Heart left ventricle (tissue), 16 donors: ENCODE data around the gene OR52E5. TPM values are rescaled to one million over a fixed set of nuclear protein-coding genes. Genes with fewer than 3 reads are reported as not detected.

Experiments used
- ATAC-seq, 4 donors: fragments of 200-7000 bp; cut with Tn5 transposase; one replicate each; pipeline ENCODE4 v1.9.1; 2020 to 2022; ENCODE audit warnings: moderate library complexity in 4 of 4, mild to moderate bottlenecking in 3 of 4, moderate number of reproducible peaks in 1 of 4
- DNase-seq, 5 donors: peaks; one replicate each; pipeline ENCODE4 v3.0.0-alpha.2; 2020
- H3K27ac ChIP-seq, 12 donors: fragments of 200-600 bp; sonication (generic) in 4 of 12; one replicate each; pipeline versions ENCODE4 v1.5.0 to v1.8.0; 2016 to 2022; ENCODE audit warnings: mild to moderate bottlenecking in 2 of 12
- H3K27me3 ChIP-seq, 9 donors: fragments of 200-600 bp; sonication (generic) in 2 of 9; one replicate each; pipeline versions ENCODE4 v1.5.1 to v1.8.0; 2016 to 2022; ENCODE audit warnings: mild to moderate bottlenecking in 3 of 9
- H3K36me3 ChIP-seq, 9 donors: fragments of 200-600 bp; sonication (generic) in 2 of 9; one replicate each; pipeline versions ENCODE4 v1.5.0 to v1.8.0; 2018 to 2022; ENCODE audit warnings: mild to moderate bottlenecking in 2 of 9
- H3K4me1 ChIP-seq, 12 donors: fragments of 200-600 bp; sonication (generic) in 4 of 12; one replicate each; pipeline versions ENCODE4 v1.5.0 to v1.8.0; 2016 to 2022; ENCODE audit warnings: mild to moderate bottlenecking in 3 of 12
- H3K4me3 ChIP-seq, 12 donors: fragments of 200-600 bp; sonication (generic) in 4 of 12; one replicate each; pipeline versions ENCODE4 v1.5.0 to v1.8.0; 2017 to 2022; ENCODE audit warnings: mild to moderate bottlenecking in 9 of 12, moderate library complexity in 4 of 12
- H3K9me3 ChIP-seq, 12 donors: fragments of 200-600 bp; sonication (generic) in 4 of 12; one replicate each; pipeline versions ENCODE4 v1.5.0 to v1.8.0; 2016 to 2022; ENCODE audit warnings: mild to moderate bottlenecking in 1 of 12
- CTCF ChIP-seq, 12 donors: fragments of 200-600 bp; sonication (generic) in 4 of 12; IDR thresholded peaks; one replicate each; pipeline versions ENCODE4 v1.5.0 to v1.8.0; 2018 to 2022; ENCODE audit warnings: antibody characterized with exemption in 12 of 12, mild to moderate bottlenecking in 5 of 12
- POLR2A ChIP-seq, 2 donors: fragments of 450-650 bp; IDR thresholded peaks; one replicate each; pipeline ENCODE4 v1.6.1; 2017; ENCODE audit warnings: antibody characterized with exemption in 2 of 2, mild to moderate bottlenecking in 2 of 2, moderate library complexity in 2 of 2
- WGBS, 4 donors: extraction: QIAGEN DNeasy Blood & Tissue Kit in 2 of 4; methylation state at CpG; one replicate each; pipeline versions ENCODE4 v1.1.5 to v1.1.7; 2013 to 2018; 5-methylcytosine and 5-hydroxymethylcytosine counted together
- intact Hi-C, 10 donors: fragments of 100-400 bp; cut with DNase I; formaldehyde crosslinking; loops; one replicate each; pipeline versions ENCODE4 v1.11.1 to v1.14.2; 2022
- polyA plus RNA-seq, 2 donors: library from polyadenylated mRNA; stranded (reverse); fragments of 200-250 nt; gene quantifications; one replicate each; pipeline ENCODE4 v1.2.3, GENCODE V29; 2013
- total RNA-seq, 9 donors: library from RNA; depleted of rRNA in 2 of 9; stranded (reverse); fragments of >200 nt in 2 of 9; fragmentation: NEBNext Ultra II Directional in 3 of 9; extraction: Animal tissue kit (Norgen Biotek cat#: 25700) in 3 of 9; gene quantifications; one replicate each; pipeline versions ENCODE4 v1.1.0 to v1.2.4, GENCODE V29; 2016 to 2023
- donor health status: ischemic (EF 13 %, LVEDD 7.1; RV severe dilation, severe dysfunction).
- donor health status: healthy with polysubstance abuse.
- donor health status: DM: no; HTN: yes; CAD: no.
- donor health status: DM: no; HTN: no; CAD: no.
- donor health status: ischemic (EF 25% LVEDD 6.9; RV normal size, moderate dysfunction).
- donor health status: ischemic (EF 25% LVEDD 5.7; RV mildly dilated, moderate dysfunction).
- donor health status: healthy.
- donor health status: DM: yes; HTN: yes; CAD: no.
- donor health status: ischemic (EF 35%, LVEDD 5.7; RV mildly dilated, moderate dysfunction).
- donor health status: nonischemic (EF 11% LVEDD 7.7; RV severe dilation, severe dysfunction).
- donor health status: DM: yes; HTN: yes; CAD: no.
- donor health status: PGD.
- donor health status: ischemic (EF 29% LVEDD 5.4; RV normal size, mild dysfunction).
- donor health status: nonischemic (EF 23%, LVEDD 6.1; RV moderate dilation, normal function).

Gene OR52E5
- total and polyA plus RNA-seq, 11 donors: not detected

GRCh38 chr11:5923794-5924193, 30.8 kb downstream of the OR52E5 start:
- intact Hi-C loops: no loop called here
- peaks cover 0 to 25% (median 4%) of the 10 kb centered on the region in 12 donors for H3K9me3 ChIP-seq
- H3K27ac ChIP-seq: no peak overlapping the region
- ATAC-seq (no peak), DNase-seq (no peak)
- no peak overlapping the region for H3K4me3 ChIP-seq
- no peaks in the 10 kb centered on the region for H3K27me3 ChIP-seq
- no peaks in the 10 kb centered on the region for H3K36me3 ChIP-seq
- no peak for TF ChIP-seq CTCF (IDR thresholded peaks at IDR 0.05)
- no peak for TF ChIP-seq POLR2A (IDR thresholded peaks at IDR 0.05)
- H3K4me1 ChIP-seq: no peaks in the 10 kb centered on the region

GRCh38 chr11:5928271-5928670, 35.3 kb downstream of the OR52E5 start:
- H3K4me1 ChIP-seq: no peaks in the 10 kb centered on the region
- H3K4me3 ChIP-seq: no peak overlapping the region
- 94 to 96% (median 95%) methylated on average over 17 of the region's 17 CpGs for WGBS, 4 donors
- DNase-seq: no peak
- intact Hi-C loops: no loop called here
- H3K9me3 ChIP-seq: peaks cover 0 to 29% (median 2%) of the 10 kb centered on the region in 12 donors
- no peaks in the 10 kb centered on the region for H3K36me3 ChIP-seq
- no peaks in the 10 kb centered on the region for H3K27me3 ChIP-seq
- TF ChIP-seq POLR2A (IDR thresholded peaks at IDR 0.05): no peak
- TF ChIP-seq CTCF (IDR thresholded peaks at IDR 0.05): no peak
- no peak for ATAC-seq
- H3K27ac ChIP-seq: no peak overlapping the region

- Histone ChIP-seq H3K27ac (no peak overlapping the region), H3K9me3 (peaks cover 0 to 26% (median 2%) of the 10 kb centered on the region in 12 donors), H3K4me3 (no peak overlapping the region), H3K27me3 (no peaks in the 10 kb centered on the region), H3K36me3 (no peaks in the 10 kb centered on the region), H3K4me1 (no peaks in the 10 kb centered on the region)
- WGBS, 4 donors: 83 to 88% (median 85%) methylated on average over 15 of the region's 15 CpGs
- ATAC-seq (no peak), DNase-seq (no peak)
- intact Hi-C loops: no loop called here
- no peak for TF ChIP-seq POLR2A (IDR thresholded peaks at IDR 0.05)
- TF ChIP-seq CTCF (IDR thresholded peaks at IDR 0.05): no peak
Observed at GRCh38 chr11:5928811-5929210, 35.8 kb downstream of the OR52E5 start.

GRCh38 chr11:5929571-5930368, 36.8 kb downstream of the OR52E5 start:
- Histone ChIP-seq H3K9me3 (peaks cover 0 to 19% (median 2%) of the 10 kb centered on the region in 12 donors), H3K4me3 (no peak overlapping the region), H3K4me1 (no peaks in the 10 kb centered on the region), H3K27me3 (no peaks in the 10 kb centered on the region), H3K27ac (no peak overlapping the region), H3K36me3 (no peaks in the 10 kb centered on the region)
- TF ChIP-seq POLR2A (IDR thresholded peaks at IDR 0.05) (no peak), CTCF (IDR thresholded peaks at IDR 0.05) (no peak)
- no peak for ATAC-seq
- no peak for DNase-seq
- intact Hi-C loops: no loop called here
- WGBS, 4 donors: 89 to 92% (median 90%) methylated on average over 31 of the region's 31 CpGs
